SIG-M5 treated with dmso at 0.1 percent for 504 hours (cell line): ENCODE data around the gene AMZ1.
"Not testable (repeated sequence)": the region's sequence is repeated elsewhere in the genome, so short reads cannot be mapped to it uniquely, and the experiment has no call there.

Experiments
- DNase-seq: peaks from one replicate; lab custom pipeline; 2025; ENCODE audit not compliant: unreplicated experiment; lab: John Stamatoyannopoulos, UW

Gene AMZ1

GRCh38 chr7:2689343-2689847, 1.4 kb downstream of the AMZ1 start:
- no peak for DNase-seq

DNA sequence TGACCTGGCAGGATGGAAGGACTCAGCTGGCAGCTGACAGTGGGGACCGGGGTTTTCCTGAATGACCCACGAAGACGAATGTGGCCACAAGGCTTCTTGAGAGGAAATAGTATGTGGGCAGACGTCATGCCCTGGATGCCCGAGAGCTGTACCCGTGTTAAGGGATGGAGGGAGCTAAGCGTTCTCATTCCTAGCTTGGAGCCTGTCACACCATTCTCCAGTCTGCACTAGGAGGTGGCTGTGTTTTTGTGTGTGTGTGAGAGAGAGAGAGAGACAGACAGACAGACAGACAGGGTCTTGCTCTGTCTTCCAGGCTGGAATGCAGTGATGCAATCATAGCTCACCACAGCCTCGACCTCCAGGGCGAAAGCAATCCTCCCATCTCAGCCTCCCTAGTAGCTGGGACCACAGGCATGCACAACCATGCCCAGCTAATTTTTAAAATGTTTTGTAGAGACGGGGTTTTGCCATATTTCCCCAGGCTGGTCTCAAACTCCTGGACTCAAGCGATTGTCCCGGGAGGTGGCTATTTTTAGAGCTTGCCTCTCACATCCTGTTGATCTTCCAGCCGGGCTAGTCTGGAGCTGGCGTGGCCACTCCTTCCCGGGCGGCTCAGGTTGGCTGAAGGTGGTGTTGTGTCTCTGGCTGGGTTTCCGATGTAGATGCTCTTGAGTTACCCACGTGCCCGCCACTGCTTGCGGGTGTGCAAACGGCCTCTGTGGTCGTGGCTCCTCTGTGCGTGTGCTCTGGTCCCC, 2.1 kb downstream of the AMZ1 start:
- DNase-seq = no peak

DNA sequence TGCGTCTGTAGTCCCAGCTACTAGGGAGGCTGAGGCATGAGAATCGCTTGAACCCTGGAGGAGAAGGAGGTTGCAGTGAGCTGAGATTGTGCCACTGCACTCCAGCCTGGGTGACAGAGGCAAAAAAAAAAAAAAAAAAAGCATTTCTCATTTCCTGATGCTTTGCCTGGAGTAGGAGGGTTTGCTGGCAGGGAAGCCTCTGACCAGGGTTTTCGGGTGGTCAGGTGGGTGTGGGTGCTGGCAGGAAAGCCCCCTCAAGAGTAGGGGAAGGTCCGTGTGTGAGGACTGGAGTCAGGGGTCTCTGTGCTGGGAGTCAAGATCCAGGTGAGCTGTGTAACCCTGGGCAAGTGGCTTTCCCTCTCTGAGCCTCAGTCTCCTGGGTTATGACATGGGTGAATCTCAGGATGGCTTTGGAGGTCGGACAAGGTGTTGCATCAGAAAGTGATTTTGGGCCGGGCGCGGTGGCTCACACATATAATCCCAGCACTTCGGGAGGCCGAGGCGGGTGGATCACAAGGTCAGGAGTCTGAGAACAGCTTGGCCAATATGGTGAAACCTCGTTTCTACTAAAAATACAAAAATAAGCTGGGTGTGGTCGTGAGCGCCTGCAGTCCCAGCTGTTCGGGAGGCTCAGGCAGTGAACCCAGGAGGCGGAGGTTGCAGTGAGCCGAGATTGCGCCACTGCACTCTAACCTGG, 3.2 kb downstream of the AMZ1 start:
- DNase-seq = peak; percentile 35

- DNase-seq = not testable (repeated sequence)
These were observed 4.0 kb downstream of the AMZ1 start for GRCh38 chr7:2691932-2692439.

DNA sequence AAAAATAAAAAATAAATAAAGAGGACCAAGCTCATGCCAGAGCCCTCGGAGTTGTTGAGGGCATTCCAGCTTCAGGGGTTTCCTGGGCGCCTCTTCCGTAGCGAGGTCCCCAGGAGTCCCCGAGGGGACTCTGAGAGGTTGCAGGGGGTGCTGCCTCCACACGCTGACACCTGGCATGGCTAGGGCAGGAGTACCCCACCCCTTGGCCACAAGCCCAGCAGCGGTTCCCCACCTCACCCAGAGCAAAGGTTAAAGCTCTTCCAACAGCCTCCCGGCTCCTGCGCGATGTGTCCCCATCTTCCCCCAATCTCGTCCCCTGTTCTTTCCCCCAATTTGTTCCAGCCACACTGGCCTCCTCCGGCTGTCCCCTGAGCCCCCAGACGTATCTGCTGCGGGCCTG, 4.5 kb downstream of the AMZ1 start:
- DNase-seq = no peak

GRCh38 chr7:2693420-2694121, 5.6 kb downstream of the AMZ1 start:
- not testable (repeated sequence) for DNase-seq

- not testable (repeated sequence) for DNase-seq
These were observed 6.1 kb downstream of the AMZ1 start for GRCh38 chr7:2694122-2694436.

GRCh38 chr7:2698581-2699288, 10.7 kb downstream of the AMZ1 start:
- DNase-seq = peak; percentile 47

DNA sequence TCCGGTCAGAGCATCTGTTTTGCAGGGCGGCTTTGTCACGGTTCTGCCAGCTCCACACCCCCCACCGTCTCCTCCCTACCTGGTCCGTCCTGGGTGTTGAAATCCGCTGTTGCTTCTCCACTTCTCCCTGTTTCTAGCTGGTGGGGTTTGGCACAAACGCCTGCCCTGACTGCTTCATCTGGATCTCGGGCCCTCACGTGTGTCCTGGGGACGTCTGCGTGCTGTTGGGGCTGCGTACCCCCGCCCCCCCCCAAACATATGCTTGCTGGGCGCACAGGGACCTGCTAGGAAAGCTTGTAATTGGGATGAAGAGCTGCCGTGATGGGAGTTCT, 11.3 kb downstream of the AMZ1 start:
- no peak for DNase-seq

DNA sequence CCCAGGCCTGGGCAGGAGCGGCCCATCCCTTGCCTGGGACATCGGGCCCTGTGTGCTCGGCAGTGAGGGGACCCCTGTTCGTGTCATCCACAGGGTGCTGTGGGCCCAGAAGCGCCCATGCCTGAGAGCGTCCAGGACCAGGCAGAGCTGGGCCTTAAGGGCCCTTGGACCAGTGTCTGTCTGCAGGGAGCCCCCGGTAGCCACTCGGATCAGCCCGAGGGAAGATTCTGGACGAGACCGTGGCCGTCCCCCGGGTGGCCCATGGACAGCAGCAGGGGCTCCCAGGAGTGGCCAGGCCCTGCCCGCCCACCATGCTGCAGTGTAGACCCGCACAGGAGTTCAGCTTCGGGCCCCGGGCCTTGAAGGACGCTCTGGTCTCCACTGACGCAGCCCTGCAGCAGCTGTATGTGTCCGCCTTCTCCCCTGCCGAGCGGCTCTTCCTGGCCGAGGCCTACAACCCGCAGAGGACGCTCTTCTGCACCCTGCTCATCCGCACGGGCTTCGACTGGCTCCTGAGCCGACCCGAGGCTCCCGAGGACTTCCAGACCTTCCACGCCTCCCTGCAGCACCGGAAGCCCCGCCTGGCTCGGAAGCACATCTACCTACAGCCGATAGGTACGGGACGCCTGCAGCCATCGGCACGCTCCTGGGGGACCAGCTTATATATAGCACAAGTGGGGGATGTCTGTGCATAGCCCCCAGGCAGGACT, 12.3 kb downstream of the AMZ1 start:
- no peak for DNase-seq

DNA sequence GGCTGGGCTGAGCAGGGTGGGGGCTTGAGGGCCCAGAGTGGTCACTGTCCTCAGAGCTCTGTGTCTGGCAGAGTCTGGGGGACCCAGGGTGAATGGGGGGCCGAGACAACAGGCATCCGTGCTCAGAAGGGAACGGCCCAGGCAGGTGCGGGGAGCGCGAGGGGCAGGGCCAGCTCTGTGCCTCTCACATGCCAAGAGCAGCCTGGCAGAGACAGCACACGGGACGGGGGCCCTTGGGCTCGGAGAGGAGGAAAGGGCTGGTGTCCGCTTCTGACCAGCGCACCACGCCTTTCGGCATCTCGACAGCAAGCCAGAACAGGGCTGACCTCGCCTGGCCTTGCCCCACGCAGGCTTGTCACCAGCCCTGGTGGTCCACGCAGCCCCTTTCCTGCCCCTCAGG, 13.4 kb downstream of the AMZ1 start:
- DNase-seq = no peak

DNA sequence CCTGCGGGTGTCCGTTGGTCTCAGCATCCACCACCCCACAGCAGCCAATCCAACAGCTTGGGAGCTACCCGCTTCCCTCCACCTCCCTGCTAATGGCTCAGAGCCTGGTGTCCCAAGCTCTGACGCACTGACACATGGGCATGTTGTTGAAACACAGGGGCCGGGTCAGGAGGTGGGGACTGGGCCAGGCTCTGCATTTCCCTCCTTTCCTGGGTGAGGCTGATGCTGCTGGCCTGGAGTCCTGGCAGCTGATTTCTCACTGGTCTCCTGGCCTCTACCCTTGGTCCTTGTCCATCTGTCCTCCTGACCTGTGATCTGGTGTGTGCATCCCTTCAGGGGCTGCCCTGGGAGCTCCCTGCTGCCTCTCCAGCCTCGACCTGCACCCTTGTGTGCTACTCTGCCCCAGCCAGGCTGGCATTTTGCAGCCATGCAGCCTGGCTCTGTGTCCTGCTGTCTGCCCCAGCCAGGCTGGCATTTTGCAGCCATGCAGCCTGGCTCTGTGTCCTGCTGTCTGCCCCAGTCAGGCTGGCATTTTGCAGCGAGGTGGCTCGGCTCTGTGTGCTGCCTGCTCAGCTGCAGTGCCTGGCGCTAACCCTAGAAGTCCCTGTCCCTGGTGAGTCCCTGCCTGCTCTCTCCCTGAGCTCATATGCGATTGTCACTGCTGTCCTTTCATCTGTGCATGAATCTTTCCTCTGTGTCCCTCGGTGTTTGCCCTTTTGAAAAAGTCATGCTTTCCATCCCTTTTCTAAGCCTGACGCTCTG, 14.0 kb downstream of the AMZ1 start:
- DNase-seq = no peak

- no peak for DNase-seq
These were observed 14.6 kb downstream of the AMZ1 start for GRCh38 chr7:2702594-2702957.

DNA sequence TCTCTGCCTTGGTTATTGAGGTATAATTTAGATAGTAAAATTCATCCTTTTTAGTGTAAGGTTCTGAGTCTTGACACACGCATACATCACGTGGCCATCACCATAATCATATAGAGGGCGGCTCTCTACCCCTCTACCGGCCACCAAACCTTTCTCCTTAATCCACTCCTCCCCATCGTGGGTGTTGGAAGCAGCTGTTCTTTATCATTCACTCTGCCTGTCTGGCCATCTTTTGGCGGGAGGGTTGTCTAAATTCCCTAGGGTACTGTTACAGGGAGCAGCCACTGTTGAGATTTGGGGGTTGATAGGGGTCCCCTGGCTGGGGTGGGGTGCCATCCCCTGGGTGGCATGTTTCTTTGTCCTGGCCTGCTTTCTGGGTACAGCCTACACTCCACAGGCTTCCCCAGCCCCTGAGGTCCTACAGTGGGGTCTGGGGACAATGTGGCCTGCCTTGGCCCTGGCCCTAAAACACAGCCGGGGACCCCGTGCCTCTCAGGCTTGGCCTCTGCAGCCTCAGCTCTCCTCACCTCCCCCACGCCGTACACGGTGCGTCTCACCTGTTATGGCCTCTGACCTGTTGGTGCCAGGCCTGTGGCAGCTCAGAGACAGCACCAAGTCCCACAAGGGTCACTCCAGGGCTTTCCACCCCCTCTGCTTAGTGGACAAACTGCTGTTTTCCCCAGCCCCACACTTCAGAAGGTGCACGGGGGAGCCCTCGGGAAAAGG, 17.5 kb downstream of the AMZ1 start:
- no peak for DNase-seq

DNA sequence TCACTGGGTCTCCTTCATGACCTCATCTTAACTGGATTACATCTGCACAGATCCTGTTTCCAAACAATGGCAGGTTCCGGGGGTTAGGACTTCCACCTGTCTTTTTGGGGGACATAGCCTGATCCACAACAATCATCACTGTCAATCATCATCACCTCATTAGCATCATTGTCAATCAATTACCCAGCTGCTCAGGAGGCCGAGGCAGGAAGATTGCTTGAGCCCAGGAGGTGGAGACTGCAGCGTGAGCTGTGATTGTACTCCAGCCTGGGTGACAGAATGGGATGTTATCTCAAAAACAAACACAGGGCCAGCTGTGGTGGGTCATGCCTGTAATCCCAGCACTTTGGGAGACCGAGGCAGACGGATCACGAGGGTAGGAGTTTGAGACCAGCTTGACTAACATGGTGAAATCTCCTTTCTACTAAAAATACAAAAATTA, 18.7 kb downstream of the AMZ1 start:
- no peak for DNase-seq

- DNase-seq = no peak
These were observed 19.5 kb downstream of the AMZ1 start for GRCh38 chr7:2707481-2707880.

- no peak for DNase-seq
These were observed 20.0 kb downstream of the AMZ1 start for GRCh38 chr7:2708041-2708440.

DNA sequence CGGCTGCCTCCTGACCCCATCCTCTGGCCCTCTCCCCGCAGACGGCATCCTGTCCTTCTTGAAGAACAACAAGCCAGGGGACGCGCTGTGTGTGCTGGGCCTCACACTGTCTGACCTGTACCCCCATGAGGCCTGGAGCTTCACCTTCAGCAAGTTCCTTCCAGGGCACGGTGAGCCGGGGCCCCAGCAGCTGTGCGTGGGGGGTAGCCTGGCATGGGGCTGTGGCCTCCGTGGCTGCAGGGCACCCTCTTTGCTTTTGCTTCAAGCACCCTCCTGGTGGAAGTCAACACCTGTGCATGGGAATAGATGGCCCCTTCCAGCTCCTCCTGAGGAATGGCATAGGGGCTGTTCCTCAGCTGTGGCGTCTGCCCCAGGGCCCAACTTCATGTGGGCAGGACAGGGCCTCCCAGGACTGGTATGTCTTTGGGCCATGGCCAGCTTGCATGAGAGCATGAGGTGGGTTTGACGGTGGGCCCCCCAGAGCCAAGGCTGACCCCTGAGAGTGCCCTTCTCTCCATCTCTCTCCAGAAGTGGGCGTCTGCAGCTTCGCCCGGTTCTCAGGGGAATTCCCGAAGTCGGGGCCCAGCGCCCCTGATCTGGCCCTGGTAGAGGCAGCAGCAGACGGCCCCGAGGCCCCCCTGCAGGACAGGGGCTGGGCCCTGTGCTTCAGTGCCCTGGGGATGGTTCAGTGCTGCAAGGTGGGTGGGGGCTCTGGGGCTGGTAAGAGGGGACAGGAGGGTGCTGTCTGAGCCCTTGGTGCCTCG, 20.7 kb downstream of the AMZ1 start:
- DNase-seq = no peak
